Fibroblast of skin of back (primary cell): ENCODE results near the gene GEMIN7.
A peak's percentile ranks its signal among the peaks of the same experiment; 100 is the strongest.

Experiments used
- DNase-seq: peaks from one replicate; pipeline ENCODE4 v3.0.0-alpha.2; 2013

Gene GEMIN7

GRCh38 chr19:45090034-45090433, 11.0 kb downstream of the GEMIN7 start:
- no peak for DNase-seq

DNA sequence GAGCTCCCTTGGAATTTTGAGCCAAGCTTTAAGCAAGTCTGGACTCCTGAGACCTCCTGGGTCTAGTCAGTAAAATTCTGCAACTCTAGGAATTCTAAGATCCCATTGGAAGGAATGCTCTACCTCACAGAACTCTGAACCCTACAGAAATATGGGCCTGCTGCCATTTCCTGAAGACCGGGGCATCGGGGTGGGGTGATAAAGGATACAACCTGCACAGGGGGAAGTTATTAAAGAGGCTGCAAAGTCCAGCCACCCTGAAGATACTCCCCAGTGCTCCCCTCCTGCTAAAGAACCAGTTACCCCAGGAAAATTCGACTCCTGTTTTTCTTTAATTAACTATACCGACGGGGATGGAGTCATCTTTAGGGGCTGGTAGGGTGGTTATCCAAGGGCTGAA, 11.5 kb downstream of the GEMIN7 start:
- no peak for DNase-seq

GRCh38 chr19:45091031-45091923, 12.2 kb downstream of the GEMIN7 start:
- DNase-seq = peak; percentile 98

GRCh38 chr19:45092747-45093678, 14.0 kb downstream of the GEMIN7 start, which contains the start of gene PPP1R37:
Gene PPP1R37 (plus strand): TSS chr19:45093179. CDS start chr19:45093326, 147 bp downstream.
- peak; percentile 97 for DNase-seq

DNA sequence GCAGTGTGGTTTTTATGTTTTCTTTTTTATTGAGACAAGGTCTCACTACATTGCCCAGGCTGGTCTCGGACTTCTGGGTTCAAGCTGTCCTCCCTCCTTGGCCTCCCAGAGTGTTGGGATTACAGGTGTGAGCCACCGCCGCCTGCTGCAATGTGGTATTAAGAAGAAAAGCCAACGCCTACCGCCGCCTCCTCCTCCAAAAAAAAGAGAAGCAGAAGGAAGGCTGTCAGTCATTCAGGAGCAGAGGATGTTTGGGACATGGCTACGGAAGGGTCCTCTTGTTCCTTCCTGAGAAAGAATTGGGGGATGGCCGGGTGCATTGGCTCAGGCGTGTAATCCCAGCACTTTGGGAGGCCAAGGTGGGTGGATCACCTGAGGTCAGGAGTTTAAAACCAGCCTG, 15.1 kb downstream of the GEMIN7 start:
- DNase-seq = no peak

DNA sequence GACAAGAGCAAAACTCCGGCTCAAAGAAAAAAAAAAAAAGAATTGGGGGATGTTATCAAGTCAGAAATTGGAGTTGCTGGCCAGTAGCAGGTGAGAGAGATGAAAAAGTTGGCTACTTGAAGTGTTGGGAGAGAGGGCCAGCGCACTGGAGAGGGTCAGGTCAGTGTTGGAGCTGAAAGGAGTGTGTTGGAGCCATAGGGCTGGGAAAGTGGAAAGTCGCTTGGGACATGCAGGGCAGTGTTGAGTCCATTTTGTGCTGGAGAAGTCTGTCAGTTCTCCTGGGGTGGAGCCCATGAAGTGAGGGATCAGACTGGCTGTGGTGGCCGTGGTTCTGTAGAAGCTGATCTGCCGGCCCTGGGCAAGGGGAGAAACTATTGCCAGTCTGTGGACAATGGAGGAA, 15.6 kb downstream of the GEMIN7 start:
- DNase-seq = no peak

DNA sequence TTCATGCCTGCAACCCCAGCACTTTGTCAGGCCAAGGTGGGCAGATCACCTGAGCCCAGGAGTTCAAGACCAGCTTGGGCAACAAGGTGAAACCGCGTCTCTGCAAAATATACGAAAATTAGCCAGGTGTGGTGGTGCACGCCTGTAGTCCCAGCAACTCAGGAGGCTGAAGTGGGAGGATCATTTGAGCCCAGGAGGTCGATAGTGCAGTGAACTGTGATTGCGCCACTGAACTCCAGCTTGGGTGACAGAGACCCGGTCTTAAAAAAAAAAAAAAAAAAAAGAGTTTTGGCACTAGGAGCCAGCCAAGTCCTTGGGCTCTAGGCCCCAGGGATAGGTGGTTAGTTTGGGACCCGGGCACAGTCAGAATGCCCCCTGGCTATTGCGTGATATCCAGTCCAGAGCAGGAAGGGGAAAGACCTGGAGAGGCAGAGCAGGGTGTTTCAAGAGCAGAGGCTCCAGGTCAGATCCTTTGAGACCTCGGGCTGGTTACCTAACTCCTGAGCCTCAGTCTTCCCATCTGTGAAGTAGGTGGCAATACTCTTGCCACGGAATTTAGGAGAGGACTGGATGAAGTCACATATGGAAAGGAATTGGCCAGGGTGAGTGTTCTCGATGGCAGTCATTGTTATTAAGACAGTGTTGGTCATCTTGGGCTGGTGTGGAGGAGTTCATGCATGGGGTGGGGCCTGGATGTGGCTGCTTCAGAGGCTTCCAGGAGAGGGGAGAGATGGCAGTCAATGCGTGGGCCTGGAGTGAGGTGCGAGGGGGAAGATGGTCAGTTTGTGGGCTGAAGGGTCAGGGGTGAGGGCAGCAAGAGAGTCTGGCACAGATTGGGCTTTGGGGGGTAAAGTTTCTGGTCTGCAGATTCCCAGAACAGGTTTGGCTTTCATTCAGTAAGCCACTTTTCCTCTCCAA, 16.7 kb downstream of the GEMIN7 start:
- no peak for DNase-seq

- DNase-seq = no peak
Observed at GRCh38 chr19:45096700-45097099, 17.6 kb downstream of the GEMIN7 start.

DNA sequence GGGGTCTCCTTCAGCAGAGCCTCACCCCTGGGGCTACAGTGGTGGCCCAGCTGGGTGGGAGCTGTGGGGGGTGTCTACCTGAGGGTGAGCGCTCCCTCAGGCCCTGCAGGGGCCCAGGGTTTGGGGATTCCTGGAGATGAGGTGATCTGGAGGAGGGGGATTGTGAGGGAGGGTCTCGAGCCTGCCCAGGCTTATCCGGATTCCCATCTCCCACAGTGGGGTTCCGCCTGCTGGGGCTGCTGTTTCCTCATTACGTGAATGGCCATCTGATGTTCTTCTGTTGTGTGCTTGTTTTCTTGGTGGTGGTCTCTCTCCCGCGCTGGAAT, 18.4 kb downstream of the GEMIN7 start:
- no peak for DNase-seq

DNA sequence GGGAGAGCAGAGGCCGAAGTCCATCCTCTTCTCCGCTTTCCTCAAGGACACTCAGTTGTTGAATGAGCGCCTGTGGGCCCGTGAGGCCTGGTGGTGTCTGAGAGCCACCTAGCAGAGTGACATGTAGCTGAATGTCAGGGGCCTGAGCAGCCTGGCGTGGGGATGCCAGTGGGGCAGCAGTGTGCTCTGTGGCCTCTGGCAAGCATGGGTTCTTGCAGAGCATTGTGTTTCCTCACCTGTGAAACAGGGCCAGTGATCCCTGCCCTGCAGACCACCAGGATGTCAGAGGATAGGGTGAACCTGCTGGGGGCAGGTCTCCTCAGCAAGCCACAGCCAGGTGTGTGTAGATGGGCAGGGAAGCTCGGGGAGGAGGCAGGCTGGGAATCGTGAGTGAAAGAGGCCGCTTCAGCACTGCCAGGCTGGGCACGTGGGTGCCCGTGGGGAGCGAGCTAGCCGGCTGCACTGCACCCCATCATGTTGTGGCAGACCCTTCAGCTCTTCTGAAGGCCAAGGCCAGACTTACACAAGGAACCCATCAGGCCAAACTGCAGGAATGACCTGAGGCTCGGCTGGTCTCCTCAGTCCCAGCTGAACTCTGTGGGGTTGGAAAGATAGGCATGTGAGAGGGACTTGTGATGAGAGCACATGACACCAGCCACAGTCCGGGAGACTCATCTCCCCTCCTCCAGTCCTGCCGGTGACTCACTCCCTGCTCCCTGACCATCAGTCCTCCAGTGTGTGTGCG, 18.9 kb downstream of the GEMIN7 start:
- DNase-seq = peak; percentile 93

GRCh38 chr19:45098521-45099466, 19.7 kb downstream of the GEMIN7 start:
- no peak for DNase-seq

DNA sequence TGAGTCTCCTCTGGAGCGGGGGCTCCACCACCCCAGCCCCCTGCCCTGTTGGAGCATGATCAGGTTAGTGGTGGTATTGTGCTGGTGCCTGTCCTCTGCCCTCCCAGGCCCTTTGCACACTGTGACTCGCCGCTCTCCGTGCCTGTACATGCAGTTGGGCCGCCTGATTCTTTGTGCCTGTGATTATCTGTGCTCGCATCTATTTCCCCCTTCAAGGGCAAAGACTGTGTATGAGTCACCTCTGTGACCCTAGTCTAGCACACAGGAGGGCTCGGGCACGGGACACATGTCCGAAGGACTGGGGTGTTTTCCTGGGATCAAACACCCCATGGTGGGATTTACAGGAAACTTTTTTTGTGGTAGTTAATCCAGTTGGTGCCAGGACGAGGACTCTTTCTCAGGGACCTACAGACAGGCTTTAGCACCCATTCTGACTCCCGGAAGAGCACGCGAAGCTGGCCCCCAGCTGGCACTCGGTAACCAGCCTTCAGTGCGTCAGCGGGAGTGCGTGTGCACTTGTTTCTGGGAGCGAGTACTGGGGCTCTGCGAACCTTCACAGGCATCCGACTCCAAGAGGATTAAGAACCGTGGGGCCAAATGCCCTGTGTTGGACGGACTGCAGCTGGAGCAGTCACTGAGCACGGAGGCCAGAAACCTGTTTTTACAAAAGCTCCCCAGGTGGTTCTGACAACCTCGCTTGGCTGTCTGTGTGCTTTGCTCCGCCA, 20.6 kb downstream of the GEMIN7 start:
- no peak for DNase-seq

- DNase-seq = no peak
Observed at GRCh38 chr19:45100201-45100600, 21.1 kb downstream of the GEMIN7 start.

- peak; percentile 13 for DNase-seq
Observed at GRCh38 chr19:45100846-45101252, 21.8 kb downstream of the GEMIN7 start.

GRCh38 chr19:45101806-45102205, 22.7 kb downstream of the GEMIN7 start:
- DNase-seq = no peak

- no peak for DNase-seq
Observed at GRCh38 chr19:45102481-45102880, 23.4 kb downstream of the GEMIN7 start.

- DNase-seq = peak; percentile 15
Observed at GRCh38 chr19:45103156-45103507, 24.1 kb downstream of the GEMIN7 start.

GRCh38 chr19:45103508-45104319, 24.7 kb downstream of the GEMIN7 start:
- no peak for DNase-seq
